Measurements from ENCODE around the gene TMCO1.
"Not testable (repeated sequence)": the region's sequence is repeated elsewhere in the genome, so short reads cannot be mapped to it uniquely, and the experiment has no call there.

The TMCO1 gene

DNA sequence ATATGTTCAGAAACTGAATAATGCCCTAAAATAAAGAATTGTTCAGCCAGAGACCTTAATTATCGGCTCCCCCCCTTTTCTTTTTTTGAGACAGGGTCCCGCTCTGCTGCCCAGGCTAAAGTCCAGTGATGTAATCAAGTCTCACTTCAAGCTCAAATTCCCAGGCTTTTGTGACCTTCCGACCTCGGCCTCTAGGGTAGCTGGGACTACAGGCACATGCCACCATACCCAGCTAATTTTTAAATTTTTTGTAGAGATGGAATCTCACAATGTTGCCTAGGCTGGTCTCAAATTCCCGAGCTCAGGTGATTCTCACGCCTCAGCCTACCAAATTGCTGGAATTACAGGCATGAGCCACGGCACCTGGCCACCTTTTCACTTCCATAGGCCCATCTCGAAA is 26.5 kb downstream of the TMCO1 start:
- H4K20me1 ChIP-seq, result no peaks in the 10 kb centered on the region; the same call in 1 of the 2 replicates
- no peak overlapping the region for H3K4me3 ChIP-seq
- peaks cover 14% of the 10 kb centered on the region for H3K4me1 ChIP-seq
- no peak for TF ChIP-seq Cebpa-rat (IDR thresholded peaks at IDR 0.05)
- no peaks in the 10 kb centered on the region for H3K27me3 ChIP-seq
- no peaks in the 10 kb centered on the region for H3K9me3 ChIP-seq
- H3K36me3 ChIP-seq, result peaks cover 71% of the 10 kb centered on the region
- no peak overlapping the region for H3K4me2 ChIP-seq
- H3K9ac ChIP-seq, result no peak overlapping the region
- H3K27ac ChIP-seq, result no peak overlapping the region

DNA sequence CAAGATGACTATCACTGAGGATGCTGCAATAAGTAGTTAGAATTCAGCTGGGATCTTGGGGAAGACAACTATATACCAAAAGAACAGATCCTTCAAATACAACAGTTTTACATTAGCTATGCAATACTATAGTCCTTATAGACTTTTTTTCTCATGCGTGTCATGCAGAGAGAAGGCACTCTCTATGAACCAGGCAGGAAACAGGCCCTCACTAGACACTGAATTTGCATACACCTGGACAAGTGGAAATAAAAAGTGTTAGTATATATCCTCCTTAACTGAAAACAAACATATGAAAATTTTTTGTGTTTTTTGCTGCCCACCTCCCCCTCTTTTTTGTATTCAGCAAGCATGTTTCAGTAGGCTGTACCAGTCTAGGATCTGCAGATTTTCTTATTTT is 29.9 kb downstream of the TMCO1 start:
- no peak for TF ChIP-seq Cebpa-rat (IDR thresholded peaks at IDR 0.05)
- H3K9me3 ChIP-seq, result no peaks in the 10 kb centered on the region
- no peak overlapping the region for H3K4me3 ChIP-seq
- H3K4me1 ChIP-seq, result peaks cover 20% of the 10 kb centered on the region
- no peak overlapping the region for H3K27ac ChIP-seq
- peaks cover 4% of the 10 kb centered on the region for H4K20me1 ChIP-seq
- no peak overlapping the region for H3K9ac ChIP-seq
- peak overlapping the region; percentile 48 for H3K4me2 ChIP-seq
- peaks cover 70% of the 10 kb centered on the region for H3K36me3 ChIP-seq
- H3K27me3 ChIP-seq, result no peaks in the 10 kb centered on the region

DNA sequence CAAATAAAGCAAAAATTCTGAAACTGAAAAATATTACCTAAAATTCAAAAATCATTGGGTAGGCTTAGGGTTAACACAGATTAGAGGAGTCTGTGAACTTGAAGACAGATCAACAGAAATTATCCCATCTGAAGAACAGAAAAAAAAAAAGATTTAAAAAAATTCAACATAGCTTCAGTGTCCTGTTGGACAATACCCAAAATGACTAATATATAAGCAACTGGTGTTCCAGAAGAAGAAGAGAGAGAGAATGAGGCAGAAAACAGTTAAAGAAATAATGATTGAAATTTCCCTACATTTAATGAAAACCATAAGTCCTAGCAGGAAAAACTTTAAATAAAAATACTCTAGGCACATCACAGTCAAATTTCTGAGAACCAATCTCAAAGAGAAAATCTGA is 31.5 kb downstream of the TMCO1 start:
- peaks cover 4% of the 10 kb centered on the region for H4K20me1 ChIP-seq
- H3K4me1 ChIP-seq, result peaks cover 20% of the 10 kb centered on the region
- H3K27ac ChIP-seq, result no peak overlapping the region
- H3K27me3 ChIP-seq, result no peaks in the 10 kb centered on the region
- no peak for TF ChIP-seq Cebpa-rat (IDR thresholded peaks at IDR 0.05)
- H3K9me3 ChIP-seq, result no peaks in the 10 kb centered on the region
- peaks cover 61% of the 10 kb centered on the region for H3K36me3 ChIP-seq
- H3K4me3 ChIP-seq, result no peak overlapping the region
- no peak overlapping the region for H3K4me2 ChIP-seq
- no peak overlapping the region for H3K9ac ChIP-seq

DNA sequence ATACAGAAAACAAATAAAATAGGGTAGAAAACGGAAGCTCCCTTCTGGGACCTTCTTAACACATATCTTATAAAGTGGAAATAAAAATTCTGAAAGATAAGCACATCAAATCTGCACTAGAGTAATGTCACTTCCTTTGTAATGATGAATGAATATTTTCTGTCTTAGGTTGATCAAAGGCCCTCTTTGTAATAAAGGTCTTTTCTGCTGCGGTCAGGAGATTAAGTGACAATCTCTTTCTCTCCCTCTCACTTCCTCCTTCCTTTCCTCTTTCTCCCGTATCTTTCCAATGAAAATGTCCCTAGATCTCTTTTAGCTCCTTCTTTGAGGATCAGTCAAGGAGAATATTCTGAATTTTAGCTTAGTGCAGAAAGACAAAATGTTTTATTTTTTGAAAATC is 33.8 kb downstream of the TMCO1 start:
- H3K27me3 ChIP-seq, result no peaks in the 10 kb centered on the region
- no peak overlapping the region for H3K27ac ChIP-seq
- no peak overlapping the region for H3K4me3 ChIP-seq
- H3K9ac ChIP-seq, result no peak overlapping the region
- H3K4me1 ChIP-seq, result peaks cover 20% of the 10 kb centered on the region
- H3K4me2 ChIP-seq, result no peak overlapping the region
- no peaks in the 10 kb centered on the region for H3K9me3 ChIP-seq
- no peak for TF ChIP-seq Cebpa-rat (IDR thresholded peaks at IDR 0.05)
- H4K20me1 ChIP-seq, result peaks cover 4% of the 10 kb centered on the region
- peaks cover 47% of the 10 kb centered on the region for H3K36me3 ChIP-seq

DNA sequence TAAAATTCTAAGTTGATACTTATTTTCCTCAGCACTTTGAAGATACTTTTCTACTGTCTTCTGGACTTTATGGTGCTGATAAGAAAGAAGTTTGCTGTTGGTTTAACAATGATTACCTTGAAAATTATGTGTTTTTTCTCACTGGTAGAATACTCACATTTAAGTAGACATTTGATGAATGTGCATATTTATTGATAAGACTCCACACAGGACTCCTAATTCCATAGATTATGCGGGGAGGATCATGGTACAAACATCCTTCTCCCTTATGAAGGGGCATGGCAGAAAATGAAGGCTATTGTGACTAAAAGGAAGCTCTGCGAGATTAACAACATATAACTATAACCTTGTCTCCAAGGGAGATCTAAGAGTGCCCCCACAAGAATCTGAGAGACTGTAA is 41.8 kb downstream of the TMCO1 start:
- H3K4me3 ChIP-seq, result no peak overlapping the region
- no peak overlapping the region for H3K27ac ChIP-seq
- H4K20me1 ChIP-seq, result no peaks in the 10 kb centered on the region
- peaks cover 36% of the 10 kb centered on the region for H3K36me3 ChIP-seq
- TF ChIP-seq Cebpa-rat (IDR thresholded peaks at IDR 0.05), result no peak
- H3K9ac ChIP-seq, result no peak overlapping the region
- no peaks in the 10 kb centered on the region for H3K9me3 ChIP-seq
- no peaks in the 10 kb centered on the region for H3K27me3 ChIP-seq
- H3K4me1 ChIP-seq, result no peaks in the 10 kb centered on the region
- H3K4me2 ChIP-seq, result no peak overlapping the region

DNA sequence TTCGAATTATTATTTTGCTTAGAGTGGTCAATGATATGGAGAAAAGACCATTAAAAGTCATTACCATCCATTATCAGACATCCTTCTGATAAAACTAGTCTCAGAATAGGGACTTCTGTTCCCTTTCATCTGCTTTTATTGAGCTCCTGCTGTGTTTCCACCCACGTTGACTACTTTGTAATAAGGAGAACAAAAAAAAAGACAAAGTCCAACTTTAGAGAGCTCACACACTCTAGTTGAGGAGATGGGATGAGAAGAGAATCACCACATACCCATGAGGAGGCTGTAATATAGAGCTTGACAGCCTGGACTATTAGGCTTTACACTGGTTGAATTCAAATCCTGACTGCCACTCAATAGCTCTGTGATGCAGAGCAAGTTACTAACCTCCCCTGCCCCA is 42.5 kb downstream of the TMCO1 start:
- no peak for TF ChIP-seq Cebpa-rat (IDR thresholded peaks at IDR 0.05)
- Histone ChIP-seq H3K4me1 (no peaks in the 10 kb centered on the region), H3K27me3 (no peaks in the 10 kb centered on the region), H3K4me3 (no peak overlapping the region), H3K27ac (no peak overlapping the region), H4K20me1 (no peaks in the 10 kb centered on the region), H3K36me3 (peaks cover 36% of the 10 kb centered on the region), H3K4me2 (no peak overlapping the region), H3K9ac (no peak overlapping the region), H3K9me3 (no peaks in the 10 kb centered on the region)

DNA sequence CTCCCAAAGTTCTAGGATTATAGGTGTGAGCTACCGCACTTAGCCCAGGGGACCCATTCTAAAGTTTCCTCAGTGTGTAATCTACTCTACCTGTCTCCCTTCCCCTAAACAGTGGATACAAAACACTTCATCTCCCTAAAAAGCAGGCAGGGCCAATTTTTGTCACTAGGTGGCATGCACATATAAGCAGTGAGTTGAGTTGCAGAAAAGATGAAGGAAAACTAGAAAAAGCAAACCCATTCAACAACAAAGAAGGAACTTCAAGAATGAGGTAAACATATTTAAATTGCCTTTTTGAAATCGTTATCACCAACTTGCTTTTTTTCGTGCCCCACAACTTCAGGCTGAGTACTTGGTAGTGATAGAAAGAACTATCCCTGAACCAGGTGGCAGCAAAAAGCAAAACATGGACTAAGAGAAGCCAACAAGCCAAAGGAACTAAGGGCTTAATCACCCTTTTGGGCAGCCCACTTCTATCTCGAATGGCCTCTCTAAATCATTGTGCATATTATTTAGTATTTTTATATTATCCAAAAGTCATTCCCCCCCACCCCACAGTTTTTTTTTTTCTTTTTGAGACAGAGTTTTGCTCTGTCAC is 50.7 kb downstream of the TMCO1 start:
- no peak for TF ChIP-seq Cebpa-rat (IDR thresholded peaks at IDR 0.05)
- Histone ChIP-seq H4K20me1 (no peaks in the 10 kb centered on the region), H3K4me3 (no peak overlapping the region), H3K4me2 (no peak overlapping the region), H3K4me1 (no peaks in the 10 kb centered on the region), H3K27me3 (no peaks in the 10 kb centered on the region), H3K27ac (no peak overlapping the region), H3K36me3 (no peaks in the 10 kb centered on the region), H3K9me3 (no peaks in the 10 kb centered on the region), H3K9ac (no peak overlapping the region)

DNA sequence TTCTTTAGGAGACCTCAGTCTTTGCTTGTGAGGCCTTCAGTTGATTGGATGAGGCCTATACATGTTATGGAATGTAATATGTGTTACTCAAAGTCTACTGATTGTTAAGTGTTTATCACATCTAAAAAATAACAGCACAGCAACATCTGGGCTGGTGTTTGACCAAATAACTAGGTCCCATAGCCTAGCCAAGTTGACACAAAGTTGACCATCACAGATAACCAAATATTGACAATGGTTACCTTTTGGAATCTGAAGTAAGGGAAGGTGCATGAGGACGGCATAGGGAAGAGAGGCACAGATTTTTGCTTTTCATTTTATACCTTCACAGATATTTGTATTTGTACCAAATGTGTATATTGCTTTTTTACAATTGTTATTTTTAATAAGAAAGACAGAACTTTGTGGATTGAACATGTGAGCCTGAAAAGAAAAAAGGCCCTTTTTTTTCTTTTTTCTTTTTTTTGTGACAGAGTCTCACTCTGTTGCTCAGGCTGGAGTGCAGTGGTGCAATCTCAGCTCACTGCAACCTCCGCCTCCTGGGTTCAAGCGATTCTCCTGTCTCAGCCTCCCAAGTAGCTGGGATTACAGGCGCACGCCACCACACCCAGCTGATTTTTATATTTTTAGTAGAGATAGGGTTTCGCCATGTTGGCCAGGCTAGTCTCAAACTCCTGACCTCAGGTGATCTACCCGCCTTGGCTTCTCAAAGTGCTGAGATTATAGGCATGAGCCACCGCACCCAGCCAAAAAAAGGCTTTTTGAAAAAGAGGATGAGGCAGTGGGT is 52.2 kb downstream of the TMCO1 start:
- H3K4me1 ChIP-seq, H3K4me2 ChIP-seq, H3K9me3 ChIP-seq, H3K4me3 ChIP-seq, H3K36me3 ChIP-seq, H4K20me1 ChIP-seq, H3K9ac ChIP-seq, H3K27me3 ChIP-seq, H3K27ac ChIP-seq: not testable (repeated sequence)

DNA sequence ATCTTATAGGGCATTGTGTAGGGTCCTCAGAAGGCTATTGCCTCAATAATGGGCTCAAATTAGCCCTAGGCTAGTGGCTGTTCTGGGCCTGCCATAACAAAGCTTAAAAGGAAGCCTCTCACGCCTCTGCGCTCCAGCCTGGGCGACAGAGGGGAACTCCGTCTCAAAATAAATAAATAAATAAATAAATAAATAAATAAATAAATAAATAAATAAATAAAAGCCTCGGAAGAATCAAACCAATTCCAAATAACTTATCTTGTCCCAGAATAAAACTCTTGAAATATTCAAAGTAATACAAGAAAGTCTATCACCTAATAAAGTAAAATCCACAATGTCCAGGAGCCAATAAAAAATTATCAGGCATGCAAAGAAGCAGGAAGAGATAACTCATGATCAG is 55.9 kb downstream of the TMCO1 start:
- no peaks in the 10 kb centered on the region for H3K27me3 ChIP-seq
- H3K9ac ChIP-seq, result no peak overlapping the region
- H3K36me3 ChIP-seq, result no peaks in the 10 kb centered on the region
- no peak for TF ChIP-seq Cebpa-rat (IDR thresholded peaks at IDR 0.05)
- no peaks in the 10 kb centered on the region for H4K20me1 ChIP-seq
- H3K4me1 ChIP-seq, result peaks cover 21% of the 10 kb centered on the region
- no peaks in the 10 kb centered on the region for H3K9me3 ChIP-seq
- no peak overlapping the region for H3K27ac ChIP-seq
- H3K4me2 ChIP-seq, result no peak overlapping the region
- H3K4me3 ChIP-seq, result no peak overlapping the region

DNA sequence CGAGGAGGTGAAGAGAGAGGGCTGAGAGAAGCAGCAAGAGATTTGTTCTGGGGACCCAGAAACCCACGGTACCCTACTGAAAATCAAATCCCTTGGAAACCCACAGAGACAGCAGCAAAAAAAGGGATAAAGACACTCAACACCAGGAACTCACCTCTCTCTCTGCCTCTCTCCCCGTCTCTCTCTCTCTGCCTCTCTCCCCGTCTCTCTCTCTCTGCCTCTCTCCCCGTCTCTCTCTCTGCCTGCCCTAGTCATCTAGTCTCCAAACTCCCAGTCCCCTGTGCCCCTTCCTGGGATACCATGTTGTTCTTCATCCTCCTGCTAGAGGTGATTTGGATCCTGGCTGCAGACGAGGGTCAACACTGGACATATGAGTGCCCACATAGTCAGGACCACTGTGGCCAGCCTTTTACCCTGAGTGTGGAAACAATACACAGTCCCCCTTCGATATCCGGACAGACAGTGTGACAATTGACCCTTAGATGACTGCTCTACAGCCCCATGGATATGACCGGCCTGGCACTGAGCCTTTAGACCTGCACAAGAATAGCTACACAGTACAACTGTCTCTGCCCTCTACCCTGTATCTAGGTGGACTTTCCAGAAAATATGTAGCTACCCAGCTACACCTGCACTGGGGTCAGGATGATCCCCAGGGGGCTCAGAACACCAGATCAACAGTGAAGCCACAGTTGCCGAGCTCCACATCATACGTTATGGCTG is 60.5 kb downstream of the TMCO1 start:
- TF ChIP-seq Cebpa-rat (IDR thresholded peaks at IDR 0.05), result no peak
- H3K4me1 ChIP-seq, result peaks cover 21% of the 10 kb centered on the region

More for the DNA sequence above, 60.5 kb downstream of the TMCO1 start:
- no peaks in the 10 kb centered on the region for H3K9me3 ChIP-seq
- no peak overlapping the region for H3K4me2 ChIP-seq
- no peaks in the 10 kb centered on the region for H4K20me1 ChIP-seq
- H3K36me3 ChIP-seq, result no peaks in the 10 kb centered on the region
- no peak overlapping the region for H3K4me3 ChIP-seq
- no peak overlapping the region for H3K9ac ChIP-seq
- no peak overlapping the region for H3K27ac ChIP-seq
- H3K27me3 ChIP-seq, result no peaks in the 10 kb centered on the region

Measured in BLaER1 (cell line).